Vagina (tissue), 2 donors: ENCODE results near the gene UNC5B. TPM values are rescaled to one million over a fixed set of nuclear protein-coding genes. Genes with fewer than 3 reads are reported as not detected.

Experiments
- DNase-seq, 2 donors: peaks; one replicate each; pipeline ENCODE4 v3.0.0-alpha.2; 2017; ENCODE audit errors: extremely low spot score in 2 of 2
- H3K27ac ChIP-seq: fragments of 200-600 bp; sonication (generic); one replicate; pipeline ENCODE4 v1.5.1; 2019
- H3K27me3 ChIP-seq: fragments of 200-600 bp; sonication (generic); one replicate; pipeline ENCODE4 v1.5.1; 2019
- H3K36me3 ChIP-seq, 2 donors: fragments of 200-600 bp; sonication (generic); one replicate each; pipeline ENCODE4 v1.5.1; 2017 to 2019
- H3K4me1 ChIP-seq: fragments of 200-600 bp; sonication (generic); one replicate; pipeline ENCODE4 v1.5.1; 2019
- H3K4me3 ChIP-seq, 2 donors: fragments of 200-600 bp; sonication (generic); 1 replicate in 1 of 2; 2 replicates in 1 of 2; pipeline ENCODE4 v1.5.1; 2016 to 2019
- H3K9me3 ChIP-seq: fragments of 200-600 bp; sonication (generic); one replicate; pipeline ENCODE4 v1.5.1; 2019
- CTCF ChIP-seq, 3 experiments: fragments of 450-650 bp in 2 of 3; fragments of 200-600 bp in 1 of 3; sonication (generic) in 1 of 3; IDR thresholded peaks; one replicate each; pipeline ENCODE4 v1.5.1; 2017 to 2019; ENCODE audit warnings: antibody characterized with exemption in 3 of 3, mild to moderate bottlenecking in 2 of 3, moderate library complexity in 2 of 3
- POLR2A ChIP-seq, 2 donors: fragments of 450-650 bp; IDR thresholded peaks; one replicate each; pipeline ENCODE4 v1.6.1; 2017; ENCODE audit warnings: antibody characterized with exemption in 2 of 2, mild to moderate bottlenecking in 2 of 2, moderate library complexity in 2 of 2
- POLR2AphosphoS5 ChIP-seq, 2 donors: sonication (generic); formaldehyde crosslinking; IDR thresholded peaks; one replicate each; pipeline ENCODE4 v1.9.0; 2017; ENCODE audit warnings: antibody characterized with exemption in 2 of 2, mild to moderate bottlenecking in 2 of 2, low read depth in 1 of 2; ENCODE audit not compliant: insufficient read depth in 1 of 2
- intact Hi-C: fragments of 100-400 bp; cut with DNase I; formaldehyde crosslinking; loops from one replicate; pipeline ENCODE4 v1.15.1; 2023
- total RNA-seq: library from RNA; depleted of rRNA; stranded (reverse); fragments of >200 nt; gene quantifications from one replicate; pipeline ENCODE4 v1.2.3, GENCODE V29; 2016

The UNC5B gene
- total RNA-seq, 1 donor from 2014 or later, result 24.3 TPM

GRCh38 chr10:71280825-71281224 lies 68.5 kb downstream of the UNC5B start:
- Histone ChIP-seq H3K9me3 (no peaks in the 10 kb centered on the region), H3K36me3 (peaks cover 0 to 5% of the 10 kb centered on the region in 2 donors), H3K27me3 (no peaks in the 10 kb centered on the region), H3K4me1 (no peaks in the 10 kb centered on the region), H3K4me3 (no peak overlapping the region), H3K27ac (no peak overlapping the region)
- TF ChIP-seq CTCF (IDR thresholded peaks at IDR 0.05) (no peak), POLR2AphosphoS5 (IDR thresholded peaks at IDR 0.05; ENCODE audit: insufficient read depth in 1 of 2, low read depth in 1 of 2) (no peak), POLR2A (IDR thresholded peaks at IDR 0.05) (no peak)
- DNase-seq, result no peak
- intact Hi-C loops, result no loop called here

- DNase-seq, result no peak
- Histone ChIP-seq H3K27me3 (no peaks in the 10 kb centered on the region), H3K4me3 (no peak overlapping the region), H3K36me3 (peaks cover 0 to 10% of the 10 kb centered on the region in 2 donors), H3K9me3 (no peaks in the 10 kb centered on the region), H3K4me1 (no peaks in the 10 kb centered on the region), H3K27ac (no peak overlapping the region)
- intact Hi-C loops, result no loop called here
- TF ChIP-seq CTCF (IDR thresholded peaks at IDR 0.05), result no peak
- no peak for TF ChIP-seq POLR2A (IDR thresholded peaks at IDR 0.05)
- no peak for TF ChIP-seq POLR2AphosphoS5 (IDR thresholded peaks at IDR 0.05; ENCODE audit: insufficient read depth in 1 of 2, low read depth in 1 of 2)
Observed at GRCh38 chr10:71281646-71282322, 69.4 kb downstream of the UNC5B start.

- no peaks in the 10 kb centered on the region for H3K9me3 ChIP-seq
- no peaks in the 10 kb centered on the region for H3K4me1 ChIP-seq
- no peaks in the 10 kb centered on the region for H3K27me3 ChIP-seq
- H3K4me3 ChIP-seq, result no peak overlapping the region
- TF ChIP-seq POLR2AphosphoS5 (IDR thresholded peaks at IDR 0.05; ENCODE audit: insufficient read depth in 1 of 2, low read depth in 1 of 2) (no peak), POLR2A (IDR thresholded peaks at IDR 0.05) (no peak), CTCF (IDR thresholded peaks at IDR 0.05) (no peak)
- H3K27ac ChIP-seq, result no peak overlapping the region
- DNase-seq, result no peak
- intact Hi-C loops, result no loop called here
- H3K36me3 ChIP-seq, result peaks cover 0 to 12% of the 10 kb centered on the region in 2 donors
Observed at GRCh38 chr10:71282323-71282680, 69.9 kb downstream of the UNC5B start.

GRCh38 chr10:71283410-71283809 lies 71.0 kb downstream of the UNC5B start:
- TF ChIP-seq POLR2AphosphoS5 (IDR thresholded peaks at IDR 0.05; ENCODE audit: insufficient read depth in 1 of 2, low read depth in 1 of 2) (no peak), POLR2A (IDR thresholded peaks at IDR 0.05) (no peak), CTCF (IDR thresholded peaks at IDR 0.05) (no peak)
- H3K36me3 ChIP-seq, result peaks cover 0 to 16% of the 10 kb centered on the region in 2 donors
- H3K27ac ChIP-seq, result no peak overlapping the region
- no peaks in the 10 kb centered on the region for H3K9me3 ChIP-seq
- no peaks in the 10 kb centered on the region for H3K4me1 ChIP-seq
- no peak for DNase-seq
- intact Hi-C loops, result no loop called here
- no peak overlapping the region for H3K4me3 ChIP-seq
- H3K27me3 ChIP-seq, result no peaks in the 10 kb centered on the region

- intact Hi-C loops, result no loop called here
- no peak for DNase-seq
- no peaks in the 10 kb centered on the region for H3K27me3 ChIP-seq
- H3K9me3 ChIP-seq, result no peaks in the 10 kb centered on the region
- no peak overlapping the region for H3K4me3 ChIP-seq
- peaks cover 0 to 20% of the 10 kb centered on the region in 2 donors for H3K36me3 ChIP-seq
- TF ChIP-seq POLR2AphosphoS5 (IDR thresholded peaks at IDR 0.05; ENCODE audit: insufficient read depth in 1 of 2, low read depth in 1 of 2), result no peak
- no peak for TF ChIP-seq POLR2A (IDR thresholded peaks at IDR 0.05)
- TF ChIP-seq CTCF (IDR thresholded peaks at IDR 0.05), result no peak
- no peak overlapping the region for H3K27ac ChIP-seq
- no peaks in the 10 kb centered on the region for H3K4me1 ChIP-seq
Observed at GRCh38 chr10:71283876-71284275, 71.5 kb downstream of the UNC5B start.
